A549 (cell line): ENCODE results near the gene EPHB1. TPM values are rescaled to one million over a fixed set of nuclear protein-coding genes. Genes with fewer than 3 reads are reported as not detected.
"Not testable (repeated sequence)": the region's sequence is repeated elsewhere in the genome, so short reads cannot be mapped to it uniquely, and the experiment has no call there.

ENCODE experiments used
- ATAC-seq, 2 experiments: fragments of 200-7000 bp in 1 of 2; fragments of >200 bp in 1 of 2; cut with Nextera tagmentation in 1 of 2; cut with Tn5 transposase in 1 of 2; 3 replicates each; pipeline versions ENCODE4 v1.8.0 to v1.9.1; 2018 to 2020; ENCODE audit warnings: mild to moderate bottlenecking in 1 of 2, moderate library complexity in 1 of 2
- CTCF ChIA-PET: fragments of 300-600 bp; sonication (Branson Sonifier 250); formaldehyde crosslinking; extraction: SDS; loops from one replicate; lab custom pipeline; 2021; ENCODE audit warnings: antibody characterized with exemption, inconsistent platforms; lab: Yijun Ruan, JAX
- POLR2A ChIA-PET: fragments of 350-600 bp; formaldehyde crosslinking; extraction: SDS; loops from one replicate; lab custom pipeline; 2021; ENCODE audit warnings: antibody characterized with exemption, inconsistent platforms; lab: Yijun Ruan, JAX
- DNase-seq, 2 experiments: peaks; one replicate each; pipeline versions ENCODE4 v3.0.0 to v3.0.0-alpha.2; 2011 to 2016; ENCODE audit warnings: low read depth in 1 of 2, low spot score in 1 of 2
- FAIRE-seq: peaks from 2 replicates; lab custom pipeline; 2011; peaks lifted over from hg19 to GRCh38; lab: Jason Lieb, UNC
- H3K27ac ChIP-seq, 2 experiments: fragments of >200 bp; sonication (Bioruptor Twin); formaldehyde crosslinking; 3 replicates each; pipeline ENCODE4 v1.5.1; 2016 to 2017
- H3K4me1 ChIP-seq: fragments of >200 bp; sonication (Bioruptor Twin); formaldehyde crosslinking; 3 replicates; pipeline ENCODE4 v1.6.1; 2016
- H3K4me2 ChIP-seq: fragments of >200 bp; sonication (Bioruptor Twin); formaldehyde crosslinking; 3 replicates; pipeline ENCODE4 v1.6.1; 2016
- H3K4me3 ChIP-seq: fragments of >200 bp; sonication (Bioruptor Twin); formaldehyde crosslinking; 3 replicates; pipeline ENCODE4 v1.5.1; 2016
- H3K9me3 ChIP-seq: fragments of >200 bp; sonication (Bioruptor Twin); formaldehyde crosslinking; 3 replicates; pipeline ENCODE4 v1.6.1; 2016
- CBX8 ChIP-seq: fragments of 200-600 bp; sonication (generic); IDR thresholded peaks from 2 replicates; pipeline ENCODE4 v1.6.1; 2016
- CEBPB ChIP-seq, 2 experiments: fragments of >200 bp in 1 of 2; sonication (Bioruptor Twin) in 1 of 2; formaldehyde crosslinking in 1 of 2; IDR thresholded peaks; 2 replicates each; pipeline ENCODE4 v1.6.1; 2012 to 2016
- CHD2 ChIP-seq: fragments of 150-350 bp; IDR thresholded peaks from 2 replicates; pipeline ENCODE4 v1.6.1; 2014; ENCODE audit warnings: low read length; ENCODE audit not compliant: partially characterized antibody
- CHD4 ChIP-seq: fragments of 200-600 bp; sonication (generic); IDR thresholded peaks from 2 replicates; pipeline ENCODE4 v1.6.1; 2016; ENCODE audit warnings: antibody characterized with exemption, mild to moderate bottlenecking, borderline replicate concordance
- EP300 ChIP-seq, 2 experiments: fragments of >200 bp; sonication (Bioruptor Twin); formaldehyde crosslinking; IDR thresholded peaks; 2 replicates in 1 of 2; 3 replicates in 1 of 2; pipeline ENCODE4 v1.6.1; 2016 to 2017
- ESRRA ChIP-seq: fragments of 150-350 bp; IDR thresholded peaks from 2 replicates; pipeline ENCODE4 v1.6.1; 2014; ENCODE audit warnings: mild to moderate bottlenecking, low read length, borderline replicate concordance
- FOSL2 ChIP-seq, 2 experiments: fragments of 450-650 bp in 1 of 2; fragments of >200 bp in 1 of 2; sonication (Bioruptor Twin) in 1 of 2; formaldehyde crosslinking; IDR thresholded peaks; 2 replicates each; pipeline versions ENCODE4 v1.5.0 to v1.6.1; 2016 to 2020; ENCODE audit warnings: mild to moderate bottlenecking in 1 of 2, moderate library complexity in 1 of 2
- KDM1A ChIP-seq: fragments of 200-600 bp; sonication (generic); IDR thresholded peaks from 2 replicates; pipeline ENCODE4 v1.6.1; 2016; ENCODE audit warnings: low read depth, mild to moderate bottlenecking
- MAFK ChIP-seq: fragments of 450-650 bp; IDR thresholded peaks from 2 replicates; pipeline ENCODE4 v1.6.1; 2014; ENCODE audit not compliant: partially characterized antibody
- MAZ ChIP-seq: fragments of 150-350 bp; IDR thresholded peaks from 2 replicates; pipeline ENCODE4 v1.6.1; 2014; ENCODE audit warnings: antibody characterized with exemption, low read depth, low read length, borderline replicate concordance
- NR3C1 ChIP-seq: fragments of >200 bp; sonication (Bioruptor Twin); formaldehyde crosslinking; IDR thresholded peaks from 3 replicates; pipeline ENCODE4 v1.6.1; 2017
- RARB ChIP-seq: fragments of 250-450 bp; sonication (Bioruptor Pico); IDR thresholded peaks from 2 replicates; pipeline ENCODE4 v1.8.0; 2021; ENCODE audit warnings: mild to moderate bottlenecking, moderate library complexity
- REST ChIP-seq: fragments of 200-600 bp; sonication (generic); IDR thresholded peaks from 2 replicates; pipeline ENCODE4 v1.6.1; 2016; ENCODE audit warnings: antibody characterized with exemption, mild to moderate bottlenecking, moderate library complexity
- RFX5 ChIP-seq: fragments of 450-650 bp; IDR thresholded peaks from 2 replicates; pipeline ENCODE4 v1.7.1; 2014; ENCODE audit warnings: antibody characterized with exemption, mild to moderate bottlenecking, moderate library complexity
- SMC3 ChIP-seq: fragments of >200 bp; sonication (Bioruptor Twin); formaldehyde crosslinking; IDR thresholded peaks from 3 replicates; pipeline ENCODE4 v1.6.1; 2018; ENCODE audit warnings: inconsistent platforms
- SREBF2 ChIP-seq: fragments of 450-650 bp; IDR thresholded peaks from 2 replicates; pipeline ENCODE4 v1.6.1; 2014; ENCODE audit warnings: mild to moderate bottlenecking, moderate library complexity
- TP53 ChIP-seq: fragments of 250-450 bp; sonication (Bioruptor Pico); IDR thresholded peaks from 2 replicates; pipeline ENCODE4 v1.5.0; 2021; ENCODE audit warnings: mild to moderate bottlenecking, moderate library complexity
- ZC3H11A ChIP-seq: fragments of 450-650 bp; IDR thresholded peaks from 2 replicates; pipeline ENCODE4 v1.6.1; 2014; ENCODE audit warnings: antibody characterized with exemption, mild to moderate bottlenecking
- WGBS: methylation state at CpG from one replicate; pipeline ENCODE4 v1.1.6; 2017; ENCODE audit errors: missing lambda C conversion rate; 5-methylcytosine and 5-hydroxymethylcytosine counted together
- polyA plus RNA-seq, 4 experiments: library from polyadenylated mRNA; depleted of rRNA in 3 of 4; stranded (reverse); fragments of >200 nt; fragmentation: RNase III in 1 of 4; extraction: RNeasy Plus Mini Kit Qiagen cat#74134 plus additional on column Dnase treatment in 1 of 4; gene quantifications; 2 replicates in 3 of 4; 3 replicates in 1 of 4; pipeline ENCODE4 v1.2.3, GENCODE V29; 2011 to 2017
- TF ChIP-seq, protein P1 (sequence below): fragments of 250-450 bp; sonication (Bioruptor Pico); IDR thresholded peaks from 2 replicates; pipeline ENCODE4 v1.5.0; 2020; ENCODE audit warnings: low read depth, mild to moderate bottlenecking, moderate library complexity

EPHB1 gene
- polyA plus RNA-seq, 2 of the 4 experiments (the other 2 are of a cell fraction) = 0.18 to 0.21 TPM

- POLR2A ChIA-PET = no interaction called here
- Histone ChIP-seq H3K4me2 (no peak overlapping the region), H3K4me1 (no peaks in the 10 kb centered on the region), H3K27ac (no peak overlapping the region), H3K9me3 (no peaks in the 10 kb centered on the region), H3K4me3 (no peak overlapping the region)
- no peak for ATAC-seq
- DNase-seq = no peak
- CTCF ChIA-PET = interaction anchor here (1.3 kb wide), 1 partner anchor 13 kb away, joined by 3 read pairs; no protein-coding TSS in a partner anchor
- no peak for TF ChIP-seq FOSL2 (IDR thresholded peaks at IDR 0.05)
- no peak for TF ChIP-seq FOSL2 (CRISPR knock-in tag; IDR thresholded peaks at IDR 0.05)
- TF ChIP-seq SREBF2 = no peak
- TF ChIP-seq KDM1A = no peak
- TF ChIP-seq CBX8 = no peak
- TF ChIP-seq ESRRA = no peak
- TF ChIP-seq SMC3 = no peak
- TF ChIP-seq, protein P1, sequence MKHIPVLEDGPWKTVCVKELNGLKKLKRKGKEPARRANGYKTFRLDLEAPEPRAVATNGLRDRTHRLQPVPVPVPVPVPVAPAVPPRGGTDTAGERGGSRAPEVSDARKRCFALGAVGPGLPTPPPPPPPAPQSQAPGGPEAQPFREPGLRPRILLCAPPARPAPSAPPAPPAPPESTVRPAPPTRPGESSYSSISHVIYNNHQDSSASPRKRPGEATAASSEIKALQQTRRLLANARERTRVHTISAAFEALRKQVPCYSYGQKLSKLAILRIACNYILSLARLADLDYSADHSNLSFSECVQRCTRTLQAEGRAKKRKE = no peak
- no peak for TF ChIP-seq MAFK
- TF ChIP-seq CHD2 = no peak
- TF ChIP-seq MAZ = no peak
- no peak for TF ChIP-seq REST
- no peak for TF ChIP-seq NR3C1
- WGBS = 0% methylated on average over 2 of the region's 2 CpGs
- no peak for FAIRE-seq
Observed at GRCh38 chr3:135231737-135232136, 436.7 kb downstream of the EPHB1 start.

- 14% methylated on average over 2 of the region's 2 CpGs for WGBS
- ChIA-PET POLR2A (no interaction called here), CTCF (no interaction called here)
- no peak overlapping the region for H3K4me2 ChIP-seq
- FAIRE-seq = no peak
- no peaks in the 10 kb centered on the region for H3K4me1 ChIP-seq
- no peak for DNase-seq
- H3K9me3 ChIP-seq = no peaks in the 10 kb centered on the region
- H3K27ac ChIP-seq = no peak overlapping the region
- no peak overlapping the region for H3K4me3 ChIP-seq
- no peak for ATAC-seq
- TF ChIP-seq ZC3H11A = no peak
- no peak for TF ChIP-seq RARB
- TF ChIP-seq TP53 = no peak
- no peak for TF ChIP-seq CEBPB (IDR thresholded peaks at IDR 0.05)
- no peak for TF ChIP-seq RFX5
- TF ChIP-seq NR3C1 = no peak
- TF ChIP-seq EP300 (IDR thresholded peaks at IDR 0.05) = no peak
- no peak for TF ChIP-seq CHD4
Observed at GRCh38 chr3:135232226-135232625, 437.2 kb downstream of the EPHB1 start.

DNA sequence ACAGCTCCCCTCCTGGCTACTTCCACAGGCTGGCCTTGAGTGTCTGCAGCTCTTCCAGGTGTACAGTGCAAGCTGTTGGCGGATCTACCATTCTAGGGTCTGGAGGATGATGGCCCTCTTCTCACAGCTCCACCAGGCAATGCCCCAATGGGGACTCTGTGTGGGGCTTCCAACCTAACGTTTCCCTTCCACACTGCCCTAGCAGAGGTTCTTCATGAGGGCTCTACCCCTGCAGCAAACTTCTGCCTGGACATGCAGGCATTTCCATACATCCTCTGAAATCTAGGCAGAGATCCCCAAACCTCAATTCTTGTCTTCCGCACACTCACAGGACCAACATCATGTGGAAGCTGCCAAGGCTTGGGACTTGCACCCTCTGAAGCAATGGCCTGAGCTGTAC is 438.4 kb downstream of the EPHB1 start:
- CTCF ChIA-PET, H3K4me2 ChIP-seq, DNase-seq, H3K9me3 ChIP-seq, H3K4me1 ChIP-seq, ATAC-seq, H3K4me3 ChIP-seq, FAIRE-seq, POLR2A ChIA-PET, H3K27ac ChIP-seq: not testable (repeated sequence)
- 25% methylated on average over 2 of the region's 3 CpGs for WGBS
